D721Med (cell line): ENCODE data around the gene PAPSS2.

Experiments used
- DNase-seq: peaks from one replicate; pipeline ENCODE4 v3.0.0; 2011; ENCODE audit warnings: low spot score; ENCODE audit not compliant: insufficient read length
- FAIRE-seq: peaks from 2 replicates; lab custom pipeline; 2011; peaks lifted over from hg19 to GRCh38; lab: Jason Lieb, UNC
- CTCF ChIP-seq: IDR thresholded peaks from 2 replicates; pipeline ENCODE4 v1.5.1; 2012; ENCODE audit warnings: mild to moderate bottlenecking, control low read depth; ENCODE audit not compliant: insufficient read depth; ENCODE audit errors: missing control alignments

Gene PAPSS2

GRCh38 chr10:87794285-87794684 lies 134.6 kb downstream of the PAPSS2 start:
- no peak for DNase-seq
- FAIRE-seq = no peak
- no peak for TF ChIP-seq CTCF
